A673 (cell line): ENCODE data around the gene DSCAML1.
"Not testable (repeated sequence)": the region's sequence is repeated elsewhere in the genome, so short reads cannot be mapped to it uniquely, and the experiment has no call there.

Experiments used
- EZH2 ChIP-seq: fragments of 200-600 bp; sonication (generic); IDR thresholded peaks from 2 replicates; pipeline ENCODE4 v1.6.1; 2017; ENCODE audit warnings: borderline replicate concordance, low read depth, mild to moderate bottlenecking, mixed read lengths, antibody characterized with exemption, low read length; ENCODE audit not compliant: poor library complexity, severe bottlenecking
- TF ChIP-seq, protein P1 (sequence below): fragments of 300-800, 200-600 bp; sonication (generic); conservative IDR thresholded peaks from 2 replicates; pipeline ENCODE4 v1.5.1; 2017; ENCODE audit warnings: low read depth, mild to moderate bottlenecking, antibody characterized with exemption, low read length, moderate library complexity, mixed read lengths

DNA sequence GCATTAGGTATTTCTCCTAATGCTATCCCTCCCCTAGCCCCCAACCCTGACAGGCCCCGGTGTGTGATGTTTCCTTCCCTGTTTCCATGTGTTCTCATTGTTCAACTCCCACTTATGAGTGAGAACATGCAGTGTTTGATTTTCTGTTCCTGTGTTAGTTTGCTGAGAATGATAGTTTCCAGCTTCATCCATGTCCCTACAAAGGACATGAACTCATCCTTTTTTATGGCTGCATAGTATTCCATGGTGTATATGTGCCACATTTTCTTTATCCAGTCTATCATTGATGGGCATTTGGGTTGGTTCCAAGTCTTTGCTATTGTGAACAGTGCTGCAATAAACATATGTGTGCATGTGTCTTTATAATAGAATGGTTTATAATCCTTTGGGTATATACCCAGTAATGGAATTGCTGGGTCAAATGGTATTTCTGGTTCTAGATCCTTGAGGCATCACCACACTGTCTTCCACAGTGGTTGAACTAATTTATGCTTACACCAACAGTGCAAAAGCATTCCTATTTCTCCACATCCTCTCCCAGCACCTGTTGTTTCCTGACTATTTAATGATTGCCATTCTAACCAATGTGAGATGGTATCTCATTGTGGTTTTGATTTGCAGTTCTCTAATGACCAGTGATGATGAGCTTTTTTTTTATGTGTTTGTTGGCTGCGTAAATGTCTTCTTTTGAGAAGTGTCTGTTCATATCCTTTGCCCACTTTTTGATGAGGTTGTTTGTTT lies 397.7 kb downstream of the DSCAML1 start:
- TF ChIP-seq, protein P1, sequence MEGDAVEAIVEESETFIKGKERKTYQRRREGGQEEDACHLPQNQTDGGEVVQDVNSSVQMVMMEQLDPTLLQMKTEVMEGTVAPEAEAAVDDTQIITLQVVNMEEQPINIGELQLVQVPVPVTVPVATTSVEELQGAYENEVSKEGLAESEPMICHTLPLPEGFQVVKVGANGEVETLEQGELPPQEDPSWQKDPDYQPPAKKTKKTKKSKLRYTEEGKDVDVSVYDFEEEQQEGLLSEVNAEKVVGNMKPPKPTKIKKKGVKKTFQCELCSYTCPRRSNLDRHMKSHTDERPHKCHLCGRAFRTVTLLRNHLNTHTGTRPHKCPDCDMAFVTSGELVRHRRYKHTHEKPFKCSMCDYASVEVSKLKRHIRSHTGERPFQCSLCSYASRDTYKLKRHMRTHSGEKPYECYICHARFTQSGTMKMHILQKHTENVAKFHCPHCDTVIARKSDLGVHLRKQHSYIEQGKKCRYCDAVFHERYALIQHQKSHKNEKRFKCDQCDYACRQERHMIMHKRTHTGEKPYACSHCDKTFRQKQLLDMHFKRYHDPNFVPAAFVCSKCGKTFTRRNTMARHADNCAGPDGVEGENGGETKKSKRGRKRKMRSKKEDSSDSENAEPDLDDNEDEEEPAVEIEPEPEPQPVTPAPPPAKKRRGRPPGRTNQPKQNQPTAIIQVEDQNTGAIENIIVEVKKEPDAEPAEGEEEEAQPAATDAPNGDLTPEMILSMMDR, result not testable (repeated sequence)
- not testable (repeated sequence) for TF ChIP-seq EZH2
